ENCODE data around the gene OR14A2.

GRCh38 chr1:247681288-247681897, 66.5 kb downstream of the OR14A2 start:
- TF ChIP-seq POLR2A (IDR thresholded peaks at IDR 0.05; ENCODE audit: low read depth, low read length) (no peak), CTCF (IDR thresholded peaks at IDR 0.05; ENCODE audit: extremely low read depth in 1 of 2, insufficient read depth in 1 of 2, low read depth in 1 of 2, low read length in 2 of 2) (peak; percentile 60), POLR2AphosphoS5 (IDR thresholded peaks at IDR 0.05; ENCODE audit: insufficient read depth, low read depth, low read length) (no peak), EZH2 (IDR thresholded peaks at IDR 0.05; ENCODE audit: borderline replicate concordance, low read depth, low read length, severe bottlenecking) (no peak), MAX (IDR thresholded peaks at IDR 0.05; ENCODE audit: insufficient read depth, insufficient read length) (no peak), JUN (IDR thresholded peaks at IDR 0.05; ENCODE audit: borderline replicate concordance, insufficient read depth, insufficient read length, low read depth) (no peak), FOS (IDR thresholded peaks at IDR 0.05; ENCODE audit: borderline replicate concordance, insufficient read depth, low read length) (no peak), MYC (IDR thresholded peaks at IDR 0.05; ENCODE audit: low read depth, low read length) (no peak)

All from endothelial cell of umbilical vein (primary cell).